Raji (cell line): ENCODE results near the gene SCNN1A.
A peak's percentile ranks its signal among the peaks of the same experiment; 100 is the strongest.

ENCODE experiments used
- POLR2A ChIP-seq: IDR thresholded peaks from 2 replicates; pipeline ENCODE4 v1.6.1; 2011; ENCODE audit warnings: low read depth, low read length, control low read depth; ENCODE audit not compliant: insufficient read depth

Gene SCNN1A

GRCh38 chr12:6347367-6348338 is 27.7 kb downstream of the SCNN1A start:
- no peak for TF ChIP-seq POLR2A

GRCh38 chr12:6346942-6347341 is 28.4 kb downstream of the SCNN1A start:
- TF ChIP-seq POLR2A = no peak

- TF ChIP-seq POLR2A = no peak
Measured at GRCh38 chr12:6346235-6346832, 29.0 kb downstream of the SCNN1A start.

- no peak for TF ChIP-seq POLR2A
Measured at GRCh38 chr12:6345319-6346091, 29.9 kb downstream of the SCNN1A start.

GRCh38 chr12:6343518-6343917 is 31.8 kb downstream of the SCNN1A start:
- no peak for TF ChIP-seq POLR2A

GRCh38 chr12:6342140-6342889 is 33.0 kb downstream of the SCNN1A start:
- TF ChIP-seq POLR2A = no peak

- TF ChIP-seq POLR2A = 0 out of 2 replicates have a peak, but pooled peaks have one; percentile 36
Measured at GRCh38 chr12:6341417-6342139, 33.8 kb downstream of the SCNN1A start, which contains the start of gene TNFRSF1A. Gene TNFRSF1A, minus strand, starts transcription at chr12:6342076. Its CDS starts 262 bp downstream, at chr12:6341814.

GRCh38 chr12:6340745-6341416 is 34.5 kb downstream of the SCNN1A start:
- TF ChIP-seq POLR2A = no peak

- TF ChIP-seq POLR2A = no peak
Measured at GRCh38 chr12:6340032-6340638, 35.2 kb downstream of the SCNN1A start.

- TF ChIP-seq POLR2A = no peak
Measured at GRCh38 chr12:6338955-6339354, 36.4 kb downstream of the SCNN1A start.

- TF ChIP-seq POLR2A = no peak
Measured at GRCh38 chr12:6337958-6338433, 37.4 kb downstream of the SCNN1A start.

GRCh38 chr12:6336889-6337853 is 38.2 kb downstream of the SCNN1A start:
- no peak for TF ChIP-seq POLR2A
